ENCODE results near the gene LMAN2. TPM values are rescaled to one million over a fixed set of nuclear protein-coding genes. Genes with fewer than 3 reads are reported as not detected.
A peak's percentile ranks its signal among the peaks of the same experiment; 100 is the strongest.
"Not testable (repeated sequence)": the region's sequence is repeated elsewhere in the genome, so short reads cannot be mapped to it uniquely, and the experiment has no call there.

LMAN2 gene
- total RNA-seq, 1 experiment from 2014 or later: 237 TPM

DNA sequence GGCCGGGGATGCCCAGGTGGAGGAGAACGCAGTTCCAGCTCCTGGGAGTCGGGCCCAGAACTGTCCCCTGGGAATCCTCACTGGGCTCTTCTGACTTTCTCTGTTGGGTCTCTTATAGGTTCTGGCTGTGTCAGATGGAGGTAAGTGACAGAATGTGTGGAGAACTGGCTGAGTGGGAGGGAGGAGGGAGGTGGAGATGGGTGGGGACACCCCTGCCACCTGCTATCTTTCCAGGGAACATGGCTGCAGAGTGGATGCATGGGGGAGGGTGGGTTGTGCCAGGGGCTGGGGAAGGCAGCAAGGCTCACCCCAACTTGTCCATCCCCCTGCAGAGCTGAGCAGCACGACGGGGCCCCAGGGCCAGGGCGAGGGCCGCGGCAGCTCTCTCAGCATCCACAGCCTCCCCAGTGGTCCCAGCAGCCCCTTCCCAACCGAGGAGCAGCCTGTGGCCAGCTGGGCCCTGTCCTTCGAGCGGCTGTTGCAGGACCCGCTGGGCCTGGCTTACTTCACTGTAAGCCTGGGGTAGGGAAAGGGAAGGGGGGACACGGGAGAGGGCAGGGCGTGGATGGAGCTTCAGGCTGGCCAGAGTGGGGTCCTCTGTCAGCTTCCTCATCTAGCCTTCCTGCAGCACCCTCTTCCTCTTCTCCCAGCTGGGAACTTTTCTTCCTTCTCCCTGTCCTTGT is 14.5 kb upstream of the LMAN2 start:
- DNase-seq (ENCODE audit: low read depth): no peak

DNA sequence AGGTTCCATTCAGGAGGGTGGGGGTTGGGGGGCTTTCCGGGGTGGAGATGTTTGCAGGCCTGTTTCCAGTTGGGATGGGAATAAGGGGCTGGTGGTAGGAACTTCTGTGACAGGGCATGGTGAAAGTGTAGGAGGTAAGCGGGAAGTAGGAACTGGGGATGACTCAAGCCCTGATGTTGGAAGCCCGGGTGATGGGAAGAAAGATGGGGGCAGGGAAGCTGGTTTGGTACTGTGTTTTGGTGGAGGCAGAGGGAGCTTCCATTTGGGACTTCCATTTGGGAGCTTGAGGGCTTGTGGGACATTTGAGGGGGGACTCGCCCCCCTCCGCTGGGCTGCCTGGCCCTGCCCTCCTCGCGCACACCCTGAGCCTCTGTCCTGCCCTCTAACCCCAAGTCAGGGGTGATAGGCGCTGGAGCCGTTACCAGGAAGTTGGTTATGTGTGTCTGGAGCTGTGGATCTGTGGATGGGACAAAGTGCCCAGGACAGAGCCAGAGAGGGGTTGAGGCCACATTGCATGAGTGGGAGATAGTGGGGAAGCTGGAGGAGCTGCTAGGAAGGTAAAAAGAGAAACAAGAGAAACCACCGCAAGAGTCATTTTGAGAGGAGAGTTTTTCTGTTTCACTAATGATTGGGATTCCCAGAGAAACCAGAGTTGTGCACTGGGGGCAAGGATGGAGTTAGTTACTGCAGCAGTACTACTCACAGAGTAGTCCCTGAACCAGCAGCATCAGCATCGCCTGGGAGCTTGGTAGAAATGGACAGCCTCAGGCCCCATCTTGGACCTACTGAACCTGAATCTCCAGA is 12.9 kb upstream of the LMAN2 start:
- peak; percentile 31 for DNase-seq (ENCODE audit: low read depth)

DNA sequence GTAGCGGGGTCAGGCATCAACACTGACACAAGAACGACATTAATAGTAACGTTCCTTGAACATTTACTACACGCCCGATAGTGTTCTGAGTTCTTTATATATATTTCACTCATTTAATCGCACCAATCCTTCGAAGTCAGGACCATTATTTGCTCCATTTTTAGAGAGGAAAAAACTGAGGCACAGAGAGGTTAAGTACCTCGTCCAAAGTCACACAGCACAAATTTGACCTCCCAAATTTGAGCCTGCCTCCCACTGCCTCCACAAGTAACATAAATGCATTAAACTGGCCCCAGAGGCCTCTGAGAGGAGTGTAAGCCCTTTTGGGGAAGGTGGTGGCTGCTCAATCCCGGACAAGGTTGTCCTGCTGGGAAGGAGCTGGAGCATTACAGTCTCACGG is 12.1 kb upstream of the LMAN2 start:
- DNase-seq (ENCODE audit: low read depth): no peak

DNA sequence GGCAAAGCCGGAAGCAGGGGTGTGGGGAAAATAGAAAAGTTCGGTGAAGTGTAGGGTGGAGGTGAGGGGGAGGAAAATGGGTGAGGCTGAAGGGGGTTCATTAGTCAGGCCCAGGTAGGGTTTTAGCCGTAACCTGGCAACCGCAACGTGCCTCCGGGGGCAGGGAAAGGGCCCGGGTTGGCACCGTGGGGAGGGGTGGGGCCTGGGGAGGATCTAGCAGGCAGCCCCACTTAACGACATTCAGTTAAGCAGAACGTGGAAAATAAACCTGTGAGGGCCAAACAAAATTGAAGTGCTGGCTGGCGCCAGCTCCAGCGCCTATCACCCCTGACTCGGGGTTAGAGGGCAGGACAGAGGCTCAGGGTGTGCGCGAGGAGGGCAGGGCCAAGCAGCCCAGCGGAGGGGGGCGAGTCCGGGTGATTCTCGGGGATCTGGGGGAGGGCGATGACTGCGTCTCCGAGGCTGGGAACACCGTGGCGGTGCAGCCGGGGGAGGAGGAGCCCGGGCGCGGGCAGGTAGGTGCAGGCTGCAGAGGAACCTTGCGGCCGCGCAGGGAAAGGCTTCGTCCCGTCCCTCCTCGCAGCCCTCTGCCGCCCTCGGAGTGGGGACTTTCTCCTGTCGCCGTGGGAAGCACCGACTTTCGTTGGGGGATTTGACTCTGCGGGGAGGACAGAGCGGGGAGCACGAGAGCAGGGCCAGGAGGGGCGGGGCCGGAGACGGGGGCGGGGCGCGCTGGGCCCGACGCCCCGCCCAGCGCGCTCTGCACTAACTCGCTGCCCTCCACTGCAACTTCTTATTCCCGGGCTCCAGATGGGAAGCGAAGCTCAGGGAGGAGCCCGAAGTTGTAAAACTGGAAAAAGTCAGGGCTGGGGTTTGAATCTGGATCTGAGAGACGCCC is 11.4 kb upstream of the LMAN2 start:
- no peak for DNase-seq (ENCODE audit: low read depth)

DNA sequence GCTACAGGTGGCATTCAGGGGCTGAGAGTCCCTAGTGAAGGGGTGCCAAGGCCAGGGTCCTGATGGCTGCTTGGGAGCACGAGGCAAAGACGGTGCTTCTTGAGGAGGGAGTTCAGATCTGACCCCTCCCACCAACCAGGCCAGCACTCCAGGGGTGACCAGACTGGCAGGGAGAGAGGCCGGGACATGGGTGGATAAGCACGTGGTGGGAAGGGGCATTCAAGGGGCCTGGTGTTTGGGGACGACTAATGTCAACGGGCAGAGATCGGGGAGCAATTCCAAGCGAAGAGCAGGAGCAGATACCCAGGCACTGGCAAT is 10.8 kb upstream of the LMAN2 start:
- no peak for DNase-seq (ENCODE audit: low read depth)

DNA sequence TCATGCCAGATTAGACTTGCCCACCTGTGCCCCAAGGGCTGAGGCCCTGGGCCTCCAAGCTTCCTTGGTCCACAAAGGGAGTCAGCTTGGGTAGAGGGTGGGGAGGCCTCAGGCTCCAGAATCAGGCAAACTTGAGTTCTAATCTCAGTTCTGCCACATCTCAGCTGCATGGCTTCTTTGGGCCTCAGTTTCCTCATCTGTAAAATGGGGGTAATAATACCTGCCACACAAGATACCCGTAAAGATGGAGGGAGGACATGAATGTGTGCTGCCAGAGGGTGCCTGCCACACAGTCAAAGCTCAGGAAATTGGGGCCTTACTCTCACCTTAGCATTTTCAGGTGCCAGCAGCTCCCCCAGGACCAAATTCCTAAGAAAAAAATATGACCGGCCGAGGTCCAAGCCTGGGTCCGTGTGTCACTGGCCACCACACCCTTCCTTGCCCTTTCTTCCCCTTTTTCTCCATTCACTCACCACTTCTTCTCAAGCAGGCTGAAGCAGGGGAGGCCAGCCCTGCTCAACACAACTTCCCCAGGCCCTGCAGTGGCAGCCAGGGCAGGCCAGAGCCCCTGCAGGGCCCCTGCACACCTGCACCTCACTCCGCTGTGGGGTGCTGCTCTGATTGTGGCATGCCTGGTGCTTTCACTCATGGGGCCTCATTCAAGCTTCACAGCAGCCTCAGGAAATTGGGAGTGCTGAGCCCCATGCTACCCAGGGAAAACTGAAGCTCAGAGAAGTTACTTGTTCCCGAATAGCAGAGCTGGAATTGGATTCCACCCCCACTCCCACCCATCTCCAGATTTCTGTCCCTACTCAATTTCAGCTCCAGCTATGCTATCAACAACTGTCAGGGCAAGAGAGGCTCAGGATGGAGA is 10.2 kb upstream of the LMAN2 start:
- DNase-seq (ENCODE audit: low read depth): no peak

DNA sequence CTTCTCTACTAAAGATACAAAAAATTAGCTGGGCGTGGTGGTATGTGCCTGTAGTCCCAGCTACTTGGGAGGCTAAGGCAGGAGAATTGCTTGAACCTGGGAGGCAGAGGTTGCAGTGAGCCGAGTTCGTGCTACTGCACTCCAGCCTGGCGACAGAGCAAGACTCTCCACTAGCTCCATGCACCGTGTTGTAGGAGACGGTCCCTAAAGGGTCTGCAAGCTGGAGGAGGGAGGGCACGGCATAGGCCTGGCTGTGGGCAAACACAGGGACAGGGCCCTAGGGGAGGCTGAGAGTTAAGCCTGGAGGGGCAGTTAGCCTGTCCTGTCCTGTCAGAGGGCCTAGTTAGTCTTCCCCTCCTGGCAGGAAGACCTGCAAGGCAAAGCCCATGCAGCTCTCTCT is 9.3 kb upstream of the LMAN2 start:
- not testable (repeated sequence) for DNase-seq (ENCODE audit: low read depth)

DNA sequence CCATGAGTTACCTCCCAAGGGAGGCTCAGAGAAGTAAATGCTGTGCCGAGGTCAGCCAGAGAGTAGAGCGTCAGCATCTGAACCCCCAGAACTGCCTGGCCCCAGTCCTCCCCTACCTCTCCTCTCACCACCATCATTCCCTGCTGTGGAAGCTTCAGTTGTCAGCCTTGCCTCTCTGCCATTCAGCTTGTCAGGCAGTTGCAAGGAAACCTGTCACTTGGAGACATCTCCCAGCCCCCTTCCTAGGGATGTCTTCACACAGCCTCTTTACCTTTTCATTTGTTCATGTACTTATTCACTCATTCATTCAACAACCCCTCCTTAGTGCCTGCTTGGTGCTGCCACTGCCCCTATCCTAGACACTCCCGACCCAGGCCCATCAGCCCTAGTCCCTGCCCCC is 8.4 kb upstream of the LMAN2 start:
- DNase-seq (ENCODE audit: low read depth): no peak

DNA sequence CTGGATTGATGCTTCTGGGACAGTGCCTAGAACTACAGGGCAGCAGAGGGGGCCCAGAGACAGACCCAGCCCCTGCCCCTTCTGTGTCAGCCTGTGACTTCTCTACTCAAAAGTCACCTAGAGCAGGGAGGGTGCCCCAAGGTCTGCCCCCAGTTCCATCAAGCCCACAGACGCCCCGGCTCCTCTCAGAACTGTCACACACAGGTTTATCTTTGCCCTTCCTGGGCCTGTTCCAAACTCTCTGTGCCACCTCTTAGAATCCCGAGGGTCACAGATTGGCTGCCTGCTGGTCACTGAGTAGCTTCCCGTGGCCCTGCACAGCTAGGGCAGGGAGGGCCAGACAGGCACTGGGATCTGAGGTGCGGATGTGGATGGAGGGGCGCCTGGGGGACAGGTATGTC is 8.0 kb upstream of the LMAN2 start:
- no peak for DNase-seq (ENCODE audit: low read depth)

DNA sequence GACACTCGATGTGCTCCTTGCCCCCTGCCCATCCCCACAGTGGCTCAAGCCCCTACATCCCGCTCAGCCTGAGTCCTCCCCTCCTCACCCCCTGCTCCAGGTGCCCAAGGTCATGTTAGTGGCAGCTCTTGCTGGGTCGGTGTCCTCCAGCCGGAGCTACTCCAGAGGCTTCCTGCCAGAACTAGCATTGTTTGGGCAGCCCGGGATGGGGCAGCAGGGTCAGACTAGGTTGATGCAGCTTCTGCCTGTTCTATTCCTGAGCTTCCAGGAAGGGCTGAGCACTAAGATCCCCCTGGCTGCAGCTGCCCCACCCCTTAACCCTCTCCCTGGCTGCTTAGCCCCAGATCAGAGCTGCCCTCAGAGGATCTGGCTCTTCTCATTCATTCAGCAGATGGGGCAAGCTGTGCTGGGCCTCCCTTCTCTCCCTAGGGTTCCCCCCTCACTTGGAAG is 6.9 kb upstream of the LMAN2 start:
- no peak for DNase-seq (ENCODE audit: low read depth)

DNA sequence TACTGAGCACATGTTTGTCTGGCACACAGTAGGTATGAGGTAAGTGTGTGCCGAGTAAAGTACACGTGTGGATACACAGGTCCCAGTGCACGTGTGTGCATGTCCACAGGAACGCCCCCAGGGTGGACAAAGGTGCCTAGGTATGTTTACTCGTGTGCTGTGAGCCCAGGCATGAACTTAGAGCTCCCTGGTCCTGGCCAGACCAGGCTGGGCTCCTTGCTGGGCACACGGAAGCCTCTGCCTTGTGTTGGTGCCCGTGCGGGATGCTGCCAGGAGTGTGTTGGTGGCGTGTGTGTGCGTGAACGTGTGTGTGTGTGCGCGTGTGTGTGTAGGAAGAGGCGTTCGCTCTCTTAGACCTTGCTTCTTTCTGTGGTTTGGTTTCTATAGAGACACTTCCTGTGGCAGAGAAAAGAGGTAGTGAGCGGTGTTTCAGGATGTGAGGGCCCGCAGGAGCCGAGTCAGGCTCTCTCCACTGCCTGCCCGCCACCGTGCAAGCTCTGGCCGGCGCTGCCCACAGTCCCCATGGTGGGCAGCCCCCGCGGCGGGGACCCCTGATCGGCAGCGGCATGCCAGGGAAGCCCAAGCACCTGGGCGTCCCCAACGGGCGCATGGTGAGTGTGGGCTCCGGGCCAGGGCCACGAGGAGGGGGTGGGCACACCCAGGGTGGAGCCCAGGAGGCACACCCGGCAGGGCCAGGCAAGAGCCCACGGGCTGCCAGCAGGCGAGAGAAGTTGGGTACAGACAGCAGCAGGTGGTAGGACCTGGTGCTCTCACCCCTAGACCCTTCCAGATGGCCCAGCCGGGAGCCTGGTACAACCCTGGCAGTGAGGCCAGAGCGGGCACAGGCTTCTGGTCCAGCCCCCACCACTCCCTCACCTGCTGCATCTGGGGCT is 6.2 kb upstream of the LMAN2 start, which contains the start of gene RGS14:
RGS14 (plus strand) TSS at position 466 of the 893 bp plus-strand sequence; CDS start at position 567, 101 bp downstream.
- peak; percentile 84 for DNase-seq (ENCODE audit: low read depth)

DNA sequence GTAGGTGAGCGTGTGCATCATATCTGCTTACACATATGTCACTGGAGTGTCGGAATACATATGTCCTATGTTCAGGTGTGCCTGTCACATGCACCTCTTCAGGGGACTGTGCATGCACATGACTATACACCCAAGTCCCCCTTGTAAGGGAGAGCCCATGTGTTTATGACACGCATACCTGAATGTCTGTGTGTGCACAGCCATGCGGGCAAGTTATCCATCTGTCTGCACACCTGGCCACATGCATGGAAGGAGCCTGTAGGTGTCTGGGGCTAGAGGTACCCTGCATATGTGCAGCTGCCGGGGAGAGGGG is 5.6 kb upstream of the LMAN2 start:
- no peak for DNase-seq (ENCODE audit: low read depth)

DNA sequence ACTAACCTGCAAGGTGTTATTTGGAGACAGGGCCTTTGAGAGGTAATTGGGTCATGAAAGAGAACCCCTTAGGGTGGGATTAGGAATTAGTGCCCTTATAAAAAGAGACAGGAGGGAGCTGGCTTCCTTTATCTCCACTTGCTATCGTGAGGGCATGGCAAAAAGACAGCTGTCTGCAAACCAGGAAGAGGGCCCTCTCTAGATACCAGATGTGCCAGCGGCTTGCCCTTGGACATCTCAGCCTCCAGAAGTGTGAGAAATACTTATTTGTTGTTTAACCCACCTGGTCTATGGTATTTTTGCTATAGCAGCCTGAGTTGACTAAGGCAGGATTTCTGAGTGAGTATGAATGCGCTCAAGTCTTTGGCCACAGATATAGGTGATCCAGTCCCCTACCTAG is 5.3 kb upstream of the LMAN2 start:
- no peak for DNase-seq (ENCODE audit: low read depth)

DNA sequence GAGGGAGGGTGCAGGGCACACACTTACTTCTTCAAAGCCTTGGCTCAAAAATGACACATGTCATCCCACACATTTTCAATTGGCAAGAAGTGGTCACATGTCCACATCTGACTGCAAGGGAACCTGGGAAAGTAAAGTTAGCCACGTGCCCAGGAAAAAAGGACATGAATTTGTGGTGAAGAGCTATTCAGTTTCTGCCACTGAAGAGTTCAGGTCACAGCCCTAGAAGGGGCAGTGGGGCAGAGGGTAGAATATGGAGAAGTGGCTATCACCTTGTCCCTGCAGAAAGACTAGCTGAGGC is 4.3 kb upstream of the LMAN2 start:
- no peak for DNase-seq (ENCODE audit: low read depth)

DNA sequence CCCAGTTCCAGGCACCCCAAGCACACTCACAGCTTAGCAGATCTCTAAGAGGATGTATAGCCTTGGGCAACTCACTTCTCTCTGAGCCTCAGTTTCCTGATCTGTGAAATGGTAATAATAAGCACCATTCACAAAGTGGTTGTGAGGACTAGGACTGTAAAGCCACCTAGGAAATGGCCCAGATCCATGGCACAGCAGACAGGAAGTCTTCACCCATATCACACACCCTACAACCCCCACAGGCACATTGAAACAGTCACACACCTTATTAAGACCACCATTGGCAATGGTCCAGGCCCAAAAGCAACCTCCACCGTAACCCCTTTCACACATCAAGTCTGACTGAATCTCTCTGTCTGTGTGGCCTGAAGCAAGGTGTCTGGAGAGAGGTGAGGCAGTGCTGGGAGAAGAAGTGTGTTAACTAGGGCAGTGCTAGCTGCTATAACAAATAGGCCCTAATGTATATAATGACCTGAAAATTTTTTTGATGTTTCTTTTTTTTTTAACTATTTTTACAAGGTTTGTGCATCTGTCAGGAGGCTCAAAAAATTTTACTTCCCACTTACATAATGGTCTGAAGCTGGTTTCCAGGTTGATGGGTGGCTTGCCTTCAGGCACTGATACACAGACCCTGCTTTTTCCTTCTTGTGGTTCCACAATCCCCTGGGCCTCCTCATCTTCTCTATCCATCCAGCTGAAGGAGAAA is 3.8 kb upstream of the LMAN2 start:
- DNase-seq (ENCODE audit: low read depth): no peak

DNA sequence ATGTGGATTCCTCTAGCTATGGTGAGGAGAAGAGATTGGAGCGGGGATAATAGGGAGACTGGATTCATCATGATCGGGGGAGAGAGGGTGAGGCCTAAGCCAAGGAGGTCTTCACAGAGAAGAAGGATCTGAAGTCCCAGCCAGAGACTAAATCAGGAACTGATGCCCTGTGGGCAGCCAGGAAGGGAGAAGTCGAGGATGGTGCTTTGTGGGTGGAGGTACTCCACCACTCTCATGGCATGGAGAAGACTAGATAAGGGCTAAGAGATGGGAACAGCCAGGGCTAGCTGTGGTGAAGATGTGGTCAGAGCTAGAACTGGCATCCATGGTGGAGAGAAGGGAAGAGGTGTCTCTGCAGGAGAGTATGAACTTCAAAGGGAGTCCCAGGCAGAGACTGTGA is 3.2 kb upstream of the LMAN2 start:
- DNase-seq (ENCODE audit: low read depth): no peak

DNA sequence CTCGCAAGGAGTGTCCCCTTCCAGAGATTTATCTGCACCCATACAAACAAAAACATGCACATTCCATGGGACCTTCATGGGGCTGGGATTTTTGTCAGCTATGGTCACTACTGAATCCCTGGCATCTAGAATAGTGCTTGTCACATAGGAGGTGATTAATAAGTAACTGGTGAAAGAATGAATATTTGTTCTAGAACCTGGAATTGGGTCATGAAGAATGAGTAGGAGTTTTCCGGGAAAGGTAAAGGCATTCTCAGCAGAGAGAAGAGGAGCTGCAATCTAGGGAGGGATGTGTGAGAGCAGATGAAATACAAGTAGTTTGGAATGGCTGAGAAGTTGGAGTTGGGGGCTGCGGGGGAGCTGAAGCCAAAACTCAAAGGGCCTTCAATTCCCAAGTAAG is 2.8 kb upstream of the LMAN2 start:
- no peak for DNase-seq (ENCODE audit: low read depth)

DNA sequence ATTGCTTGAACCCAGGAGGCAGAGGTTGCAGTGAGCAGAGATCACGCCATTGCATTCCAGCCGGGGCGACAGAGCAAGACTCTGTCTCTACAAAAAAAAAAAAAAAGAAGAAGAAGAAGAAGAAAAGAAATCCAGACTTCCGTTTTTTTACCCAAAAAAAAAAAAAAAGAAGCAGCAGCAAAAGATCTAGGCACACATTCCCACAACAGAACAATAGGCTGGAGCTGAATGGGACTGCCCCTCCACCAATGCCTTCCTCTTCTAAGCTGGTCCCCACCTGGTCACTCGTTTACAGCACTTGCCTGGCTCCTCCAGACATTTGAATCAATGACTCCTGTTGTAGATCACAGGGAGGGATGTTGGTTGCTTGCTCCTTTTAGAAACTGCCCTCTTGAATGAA is 1.6 kb upstream of the LMAN2 start:
- no peak for DNase-seq (ENCODE audit: low read depth)

DNA sequence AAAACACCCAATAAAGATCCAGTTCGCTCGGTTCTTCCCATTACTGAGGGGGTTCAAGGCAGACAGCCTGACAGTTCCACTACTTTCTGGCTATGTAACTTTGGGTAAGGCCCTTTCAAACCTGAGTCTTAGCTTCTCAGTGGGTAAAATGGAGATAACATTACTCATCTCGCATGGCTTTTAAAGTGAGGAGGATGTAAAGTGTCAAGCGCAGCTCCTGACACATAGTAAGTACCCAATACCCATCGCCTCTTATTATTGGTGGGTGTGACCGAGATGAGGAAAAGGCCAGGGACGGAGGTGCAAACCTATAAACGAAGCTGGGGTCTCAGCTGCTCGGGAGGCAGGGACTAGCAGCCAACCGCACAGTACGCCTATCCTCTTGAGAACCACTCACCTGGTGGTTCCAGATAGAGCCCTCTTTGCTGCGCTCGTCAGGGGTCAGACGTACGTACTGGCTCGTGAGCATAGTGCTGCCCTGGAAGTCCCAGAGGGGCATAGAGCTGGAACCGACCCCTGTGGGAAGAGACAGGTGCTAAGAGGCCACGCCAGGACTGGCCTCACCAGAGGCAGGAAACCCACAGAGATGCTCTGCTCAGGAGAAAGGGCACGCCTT is 584 bp downstream of the LMAN2 start:
- no peak for DNase-seq (ENCODE audit: low read depth)
